H9 (cell line): ENCODE data around the gene RALGPS2. TPM values are rescaled to one million over a fixed set of nuclear protein-coding genes. Genes with fewer than 3 reads are reported as not detected.

Source experiments
- DNase-seq: peaks from one replicate; pipeline ENCODE4 v3.0.0-alpha.2; 2017
- H2AFZ ChIP-seq: one replicate; pipeline ENCODE4 v1.6.1; 2013; ENCODE audit warnings: mild to moderate bottlenecking, low read length, control low read depth, moderate library complexity
- H2AK5ac ChIP-seq: 2 replicates; pipeline ENCODE4 v1.6.1; 2013; ENCODE audit warnings: low read length, control low read depth, mixed read lengths; ENCODE audit not compliant: insufficient read length
- H2BK120ac ChIP-seq: one replicate; pipeline ENCODE4 v1.6.1; 2013; ENCODE audit warnings: low read depth, mild to moderate bottlenecking, low read length, control low read depth, inconsistent platforms; ENCODE audit not compliant: poor library complexity, severe bottlenecking
- H2BK12ac ChIP-seq: 2 replicates; pipeline ENCODE4 v1.6.1; 2013; ENCODE audit warnings: low read length, control low read depth, mixed read lengths, low read depth; ENCODE audit not compliant: insufficient read length
- H2BK15ac ChIP-seq: 2 replicates; pipeline ENCODE4 v1.6.1; 2013; ENCODE audit warnings: low read depth, low read length, control low read depth
- H2BK20ac ChIP-seq: one replicate; pipeline ENCODE4 v1.6.1; 2013; ENCODE audit warnings: low read depth, mild to moderate bottlenecking, low read length, control low read depth, inconsistent platforms; ENCODE audit not compliant: poor library complexity, severe bottlenecking
- H2BK5ac ChIP-seq: 2 replicates; pipeline ENCODE4 v1.6.1; 2013; ENCODE audit warnings: low read length, control low read depth, mixed read lengths; ENCODE audit not compliant: insufficient read length
- H3K14ac ChIP-seq: 2 replicates; pipeline ENCODE4 v1.6.1; 2013; ENCODE audit warnings: low read length, control low read depth; ENCODE audit not compliant: insufficient read depth
- H3K18ac ChIP-seq: 2 replicates; pipeline ENCODE4 v1.6.1; 2013; ENCODE audit warnings: low read depth, mild to moderate bottlenecking, mixed read lengths, low read length, control low read depth; ENCODE audit not compliant: insufficient read length
- H3K23ac ChIP-seq: 2 replicates; pipeline ENCODE4 v1.6.1; 2013; ENCODE audit warnings: low read length, control low read depth, mixed read lengths, low read depth; ENCODE audit not compliant: insufficient read length
- H3K23me2 ChIP-seq: 2 replicates; pipeline ENCODE4 v1.6.1; 2013; ENCODE audit warnings: low read depth, mild to moderate bottlenecking, mixed read lengths, low read length, control low read depth; ENCODE audit not compliant: insufficient read length, poor library complexity, severe bottlenecking
- H3K27ac ChIP-seq: 2 replicates; pipeline ENCODE4 v1.5.1; 2013; ENCODE audit warnings: low read length, control low read depth, mixed read lengths, low read depth; ENCODE audit not compliant: insufficient read length
- H3K27me3 ChIP-seq: 2 replicates; pipeline ENCODE4 v1.6.1; 2013; ENCODE audit warnings: low read length, control low read depth, inconsistent platforms; ENCODE audit not compliant: insufficient read depth
- H3K4ac ChIP-seq: 2 replicates; pipeline ENCODE4 v1.6.1; 2013; ENCODE audit warnings: low read depth, mild to moderate bottlenecking, control low read depth, inconsistent platforms, low read length, moderate library complexity
- H3K4me1 ChIP-seq: 2 replicates; pipeline ENCODE4 v1.6.1; 2013; ENCODE audit warnings: low read length, control low read depth, inconsistent platforms; ENCODE audit not compliant: insufficient read depth
- H3K4me2 ChIP-seq: 2 replicates; pipeline ENCODE4 v1.6.1; 2013; ENCODE audit warnings: low read length, control low read depth, mixed read lengths; ENCODE audit not compliant: insufficient read length, insufficient read depth
- H3K56ac ChIP-seq: 2 replicates; pipeline ENCODE4 v1.6.1; 2013; ENCODE audit warnings: low read depth, mild to moderate bottlenecking, mixed read lengths, low read length, control low read depth; ENCODE audit not compliant: insufficient read length
- H3K79me1 ChIP-seq: 2 replicates; pipeline ENCODE4 v1.6.1; 2013; ENCODE audit warnings: low read depth, mild to moderate bottlenecking, moderate library complexity, low read length, control low read depth, inconsistent platforms; ENCODE audit not compliant: insufficient read depth, poor library complexity, severe bottlenecking
- H3K79me2 ChIP-seq: 2 replicates; pipeline ENCODE4 v1.6.1; 2013; ENCODE audit warnings: low read length, control low read depth, inconsistent platforms; ENCODE audit not compliant: insufficient read depth
- H3K9ac ChIP-seq: 2 replicates; pipeline ENCODE4 v1.6.1; 2013; ENCODE audit warnings: low read length, control low read depth, mixed read lengths; ENCODE audit not compliant: insufficient read length; ENCODE audit errors: extremely low read depth
- H3K9me3 ChIP-seq: one replicate; pipeline ENCODE4 v1.6.1; 2013; ENCODE audit warnings: low read depth, low read length, inconsistent platforms; ENCODE audit not compliant: control insufficient read depth
- H3T11ph ChIP-seq: one replicate; pipeline ENCODE4 v1.6.1; 2013; ENCODE audit warnings: mild to moderate bottlenecking, low read length, control low read depth, inconsistent platforms
- H4K20me1 ChIP-seq: one replicate; pipeline ENCODE4 v1.6.1; 2013; ENCODE audit not compliant: control insufficient read depth, insufficient read length, insufficient read depth
- H4K5ac ChIP-seq: 2 replicates; pipeline ENCODE4 v1.6.1; 2013; ENCODE audit warnings: low read depth, mild to moderate bottlenecking, mixed read lengths, low read length, control low read depth; ENCODE audit not compliant: insufficient read length
- H4K8ac ChIP-seq: replicated peaks from 2 replicates; pipeline ENCODE4 v1.6.1; 2013; ENCODE audit warnings: low read length, control low read depth, mixed read lengths, low read depth; ENCODE audit not compliant: insufficient read length
- H4K91ac ChIP-seq: 2 replicates; pipeline ENCODE4 v1.6.1; 2013; ENCODE audit warnings: low read depth, mild to moderate bottlenecking, moderate library complexity, mixed read lengths, low read length, control low read depth; ENCODE audit not compliant: insufficient read length
- H3K27ac Mint-ChIP-seq, 3 experiments: 2 replicates in 2 of 3; 3 replicates in 1 of 3; pipeline ENCODE4 v1.8.0; 2020 to 2021; ENCODE audit warnings: mixed read lengths in 3 of 3, mild to moderate bottlenecking in 1 of 3, moderate library complexity in 1 of 3
- H3K27me3 Mint-ChIP-seq: 2 replicates; pipeline ENCODE4 v1.8.0; 2021; ENCODE audit warnings: low read depth, mild to moderate bottlenecking, moderate library complexity, mixed read lengths
- H3K36me3 Mint-ChIP-seq, 3 experiments: 2 replicates in 2 of 3; 3 replicates in 1 of 3; pipeline ENCODE4 v1.8.0; 2020 to 2021; ENCODE audit warnings: low read depth in 3 of 3, mixed read lengths in 3 of 3; ENCODE audit not compliant: insufficient read depth in 1 of 3
- H3K4me1 Mint-ChIP-seq, 2 experiments: 2 replicates each; pipeline ENCODE4 v1.8.0; 2020; ENCODE audit warnings: mixed read lengths in 2 of 2
- H3K4me3 Mint-ChIP-seq, 2 experiments: 2 replicates in 1 of 2; 3 replicates in 1 of 2; pipeline ENCODE4 v1.8.0; 2020 to 2021; ENCODE audit warnings: mild to moderate bottlenecking in 2 of 2, mixed read lengths in 2 of 2, moderate library complexity in 1 of 2
- H3K9me3 Mint-ChIP-seq, 2 experiments: 2 replicates in 1 of 2; 3 replicates in 1 of 2; pipeline ENCODE4 v1.8.0; 2020; ENCODE audit warnings: mild to moderate bottlenecking in 2 of 2, mixed read lengths in 2 of 2, moderate library complexity in 1 of 2
- CTCF ChIP-seq: fragments of 200-600 bp; sonication (generic); conservative IDR thresholded peaks from 3 replicates; pipeline ENCODE4 v1.8.0; 2021; ENCODE audit warnings: antibody characterized with exemption, mild to moderate bottlenecking
- WGBS: extraction: QIAGEN DNeasy Blood & Tissue Kit; methylation state at CpG from one replicate; pipeline ENCODE4 v1.1.7; 2013; ENCODE audit warnings: missing lambda C conversion rate, low lambda C conversion rate, mixed read lengths; ENCODE audit not compliant: insufficient read length; ENCODE audit errors: extremely low coverage; 5-methylcytosine and 5-hydroxymethylcytosine counted together
- total RNA-seq: library from RNA; stranded (reverse); gene quantifications from 2 replicates; pipeline ENCODE4 v1.2.1, GENCODE V29; 2021

The RALGPS2 gene
- total RNA-seq, 1 experiment from 2014 or later = 32.6 TPM

GRCh38 chr1:178941261-178941689 lies 216.2 kb downstream of the RALGPS2 start:
- no peak overlapping the region for H3K4me3 Mint-ChIP-seq
- H3K18ac ChIP-seq = no peak overlapping the region
- no peak overlapping the region for H2BK12ac ChIP-seq
- H3K79me2 ChIP-seq = no peaks in the 10 kb centered on the region
- H3K27ac Mint-ChIP-seq = no peak overlapping the region
- H3K4me1 Mint-ChIP-seq = peaks cover 24 to 26% of the 10 kb centered on the region in 2 experiments
- peaks cover 5% of the 10 kb centered on the region; the same call in 1 of the 2 replicates for H3K27me3 Mint-ChIP-seq
- H2BK20ac ChIP-seq = no peak overlapping the region
- H2AK5ac ChIP-seq = no peak overlapping the region
- H2BK15ac ChIP-seq = no peak overlapping the region
- H4K8ac ChIP-seq = no peak overlapping the region
- H3K79me1 ChIP-seq = no peaks in the 10 kb centered on the region
- H3K4me1 ChIP-seq = no peaks in the 10 kb centered on the region; the same call in 1 of the 2 replicates
- H4K91ac ChIP-seq = no peak overlapping the region
- WGBS = no CpG with 5 or more reads among the region's 11 CpGs
- H4K20me1 ChIP-seq = no peaks in the 10 kb centered on the region
- H3K23ac ChIP-seq = no peak overlapping the region
- TF ChIP-seq CTCF = no peak
- no peaks in the 10 kb centered on the region for H3K23me2 ChIP-seq
- H3K4ac ChIP-seq = no peak overlapping the region
- no peak overlapping the region for H3K4me2 ChIP-seq
- no peak overlapping the region for H2BK120ac ChIP-seq
- no peaks in the 10 kb centered on the region for H3K9me3 ChIP-seq
- H3K9ac ChIP-seq = no peak overlapping the region
- H3K36me3 Mint-ChIP-seq = no peaks in the 10 kb centered on the region
- no peak overlapping the region for H2AFZ ChIP-seq
- no peak overlapping the region for H3K14ac ChIP-seq
- H3K27me3 ChIP-seq = no peaks in the 10 kb centered on the region
- no peak overlapping the region for H4K5ac ChIP-seq
- no peak overlapping the region for H3T11ph ChIP-seq
- H3K9me3 Mint-ChIP-seq = no peaks in the 10 kb centered on the region
- DNase-seq = no peak
- no peak overlapping the region for H3K27ac ChIP-seq
- H3K56ac ChIP-seq = no peak overlapping the region
- H2BK5ac ChIP-seq = no peak overlapping the region
